HG02870 (cell line): ENCODE results near the gene ZNF582.

ENCODE experiments used
- ATAC-seq: cut with Tn5 transposase; IDR thresholded peaks from one replicate; pipeline ENCODE4 v1.9.1; 2021; ENCODE audit warnings: mild to moderate bottlenecking, moderate library complexity; ENCODE audit not compliant: unreplicated experiment

ZNF582 gene

GRCh38 chr19:56393119-56394012 lies at the start of gene ZNF582:
Gene ZNF582, minus strand, starts transcription at chr19:56393534. Its CDS starts 1,782 bp downstream, at chr19:56391752.
- ATAC-seq, result peak; percentile 92

GRCh38 chr19:56441206-56441792 lies 48.0 kb upstream of the ZNF582 start:
- no peak for ATAC-seq

DNA sequence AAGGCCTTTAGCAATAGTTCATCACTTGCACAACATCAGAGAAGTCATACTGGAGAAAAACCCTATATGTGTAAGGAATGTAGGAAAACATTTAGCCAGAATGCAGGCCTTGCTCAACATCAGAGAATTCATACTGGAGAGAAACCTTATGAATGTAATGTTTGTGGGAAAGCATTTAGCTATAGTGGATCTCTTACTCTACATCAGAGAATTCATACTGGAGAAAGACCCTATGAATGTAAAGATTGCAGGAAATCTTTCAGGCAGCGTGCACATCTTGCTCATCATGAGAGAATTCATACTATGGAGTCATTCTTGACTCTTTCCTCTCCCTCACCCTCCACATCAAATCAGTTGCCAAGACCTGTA lies 30.6 kb upstream of the ZNF582 start:
- ATAC-seq, result no peak

- ATAC-seq, result no peak
Measured at GRCh38 chr19:56423276-56423984, 30.1 kb upstream of the ZNF582 start.

- no peak for ATAC-seq
Measured at GRCh38 chr19:56405062-56405461, 11.7 kb upstream of the ZNF582 start.

GRCh38 chr19:56404705-56405056 lies 11.3 kb upstream of the ZNF582 start:
- no peak for ATAC-seq

DNA sequence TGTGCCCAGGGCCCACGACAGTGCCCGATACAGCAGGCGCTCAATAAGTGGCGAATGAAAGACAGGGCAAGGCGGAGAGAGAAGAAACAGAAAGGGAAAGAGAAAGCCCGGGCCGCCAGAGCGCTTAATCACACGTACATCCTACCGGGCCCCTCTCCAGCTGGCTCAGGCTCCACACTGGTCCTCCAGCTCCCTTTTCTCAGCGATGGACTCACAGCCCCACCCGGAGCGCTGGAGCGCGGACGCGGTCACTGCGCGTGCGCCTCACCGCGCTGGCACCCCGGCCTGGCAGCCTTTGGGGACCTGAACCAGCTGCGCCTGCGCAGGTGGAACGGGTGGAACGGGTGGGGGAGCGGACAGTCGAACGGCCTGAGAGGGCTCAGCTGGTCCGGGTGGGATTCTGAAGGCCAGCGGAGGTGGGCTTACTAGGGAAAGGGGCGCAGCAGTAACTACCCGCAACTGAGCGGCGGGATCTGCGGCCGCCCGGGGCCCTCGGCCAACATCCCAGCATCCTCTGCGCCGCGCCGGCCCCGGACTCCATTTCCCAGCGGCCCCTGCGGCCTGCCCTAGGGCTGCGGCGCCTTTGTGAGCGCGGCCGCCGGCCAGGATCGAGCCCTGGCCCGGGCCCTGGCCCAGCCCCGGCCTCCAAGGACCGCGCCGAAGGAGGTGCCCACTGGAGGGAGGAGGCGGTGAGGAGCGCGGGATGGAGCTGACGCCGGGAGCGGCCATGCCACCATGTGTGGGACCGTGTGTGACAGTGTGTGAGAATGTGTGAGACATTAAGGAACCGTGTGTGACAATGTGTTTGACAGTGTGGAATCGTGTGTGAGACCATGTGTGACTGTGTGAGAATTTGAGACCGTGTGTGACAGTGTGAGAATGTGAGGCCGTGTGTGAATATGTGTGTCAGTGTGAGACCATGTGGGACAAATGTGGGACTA lies 10.7 kb upstream of the ZNF582 start, which contains the start of gene ZNF583:
ZNF583 (plus strand) TSS at position 569 of the 941 bp plus-strand sequence. CDS start 2,783 bp downstream, outside the sequence.
- ATAC-seq, result peak; percentile 79

GRCh38 chr19:56403261-56403660 lies 9.9 kb upstream of the ZNF582 start:
- ATAC-seq, result peak; percentile 12

- no peak for ATAC-seq
Measured at GRCh38 chr19:56400485-56400884, 7.2 kb upstream of the ZNF582 start.

- no peak for ATAC-seq
Measured at GRCh38 chr19:56398809-56399208, 5.5 kb upstream of the ZNF582 start.

DNA sequence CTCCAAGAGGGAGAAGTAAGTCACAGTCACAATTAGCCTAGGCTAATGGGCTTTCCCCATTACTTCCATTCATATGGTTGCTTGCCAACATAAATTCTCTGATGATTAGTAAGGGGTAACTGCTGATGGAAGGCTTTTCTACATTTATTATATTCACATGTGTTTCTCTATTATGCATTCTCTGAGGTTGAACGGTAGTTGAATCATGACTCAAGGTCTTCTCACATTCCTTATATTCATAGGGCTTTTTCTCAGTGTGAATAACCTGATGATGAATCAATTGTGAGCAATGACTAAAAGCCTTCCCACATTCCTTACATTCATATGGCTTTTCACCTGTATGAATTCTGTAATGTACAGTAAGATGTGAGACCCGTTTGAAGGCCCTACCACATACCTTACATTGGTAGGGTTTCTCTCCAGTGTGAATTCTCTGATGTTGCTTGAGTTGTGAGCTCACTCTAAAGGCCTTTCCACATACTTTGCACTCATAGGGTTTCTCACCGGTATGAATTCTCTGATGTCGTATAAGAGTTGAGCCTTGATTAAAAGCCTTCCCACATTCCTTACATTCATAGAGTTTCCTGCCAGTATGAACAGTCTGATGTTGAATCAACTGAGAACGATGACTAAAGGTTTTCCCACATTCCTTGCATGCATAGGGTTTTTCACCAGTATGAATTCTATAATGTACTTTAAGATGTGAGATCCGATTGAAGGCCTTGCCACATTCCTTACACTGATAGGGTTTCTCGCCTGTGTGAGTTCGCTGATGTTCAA lies 9.3 kb downstream of the ZNF582 start:
- ATAC-seq, result no peak

- ATAC-seq, result no peak
Measured at GRCh38 chr19:56377105-56377924, 16.0 kb downstream of the ZNF582 start.

DNA sequence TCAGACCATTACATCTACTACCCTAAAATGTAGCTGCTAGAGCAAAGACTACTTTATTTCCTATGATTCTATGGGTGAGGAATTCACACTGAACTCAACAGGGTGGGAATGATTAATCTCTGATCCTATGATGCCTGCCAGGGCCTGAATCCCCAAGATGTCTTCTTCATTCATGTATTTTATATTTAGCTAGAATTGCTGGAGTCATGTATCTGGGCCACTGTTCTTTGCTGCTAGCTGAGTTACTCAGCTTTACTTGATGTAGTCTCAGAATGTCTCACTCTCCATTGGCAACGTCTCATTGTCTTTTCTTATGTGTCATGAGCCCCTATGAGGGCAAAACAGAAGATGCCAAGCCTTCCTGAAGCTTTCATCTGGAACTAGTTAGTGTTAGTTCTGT lies 21.1 kb downstream of the ZNF582 start:
- ATAC-seq, result no peak

DNA sequence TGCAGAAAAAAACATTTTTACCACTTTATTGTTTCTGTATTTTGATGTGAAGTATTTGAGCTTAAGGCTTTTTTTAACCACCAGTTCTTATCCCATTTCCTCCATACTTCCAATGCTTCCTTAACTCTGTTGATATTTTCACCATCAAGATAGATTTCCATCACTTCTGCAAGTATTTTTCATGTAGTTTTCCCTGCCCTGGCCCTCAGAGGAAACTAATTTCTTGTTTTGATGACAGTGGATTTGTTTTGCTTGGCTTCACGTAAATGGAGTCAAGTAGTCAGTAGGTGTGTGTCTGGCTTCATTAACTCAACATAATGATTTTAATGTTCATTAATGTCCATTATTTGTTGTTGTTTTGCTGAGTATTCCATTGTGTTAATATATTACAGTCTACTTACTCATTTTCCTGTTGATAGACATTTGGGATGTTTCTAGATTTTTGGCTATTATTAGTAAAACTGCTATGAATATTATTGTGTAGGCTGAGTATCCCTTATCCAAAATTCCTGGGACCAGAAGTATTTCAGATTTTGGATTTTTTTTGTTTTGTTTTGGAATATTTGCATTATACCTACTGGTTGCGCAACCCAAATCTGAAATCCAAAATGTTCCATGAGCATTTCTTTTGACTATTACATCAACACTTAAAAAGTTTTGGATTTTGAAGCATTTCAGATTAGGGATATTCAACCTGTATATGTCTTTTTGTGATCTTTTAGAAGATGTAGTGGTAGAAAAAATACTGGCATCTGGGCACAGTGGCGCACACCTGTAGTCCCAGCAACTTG lies 23.3 kb downstream of the ZNF582 start:
- no peak for ATAC-seq

- peak; percentile 72 for ATAC-seq
Measured at GRCh38 chr19:56367829-56368711, 25.3 kb downstream of the ZNF582 start.

GRCh38 chr19:56360841-56361240 lies 32.5 kb downstream of the ZNF582 start:
- ATAC-seq, result no peak

DNA sequence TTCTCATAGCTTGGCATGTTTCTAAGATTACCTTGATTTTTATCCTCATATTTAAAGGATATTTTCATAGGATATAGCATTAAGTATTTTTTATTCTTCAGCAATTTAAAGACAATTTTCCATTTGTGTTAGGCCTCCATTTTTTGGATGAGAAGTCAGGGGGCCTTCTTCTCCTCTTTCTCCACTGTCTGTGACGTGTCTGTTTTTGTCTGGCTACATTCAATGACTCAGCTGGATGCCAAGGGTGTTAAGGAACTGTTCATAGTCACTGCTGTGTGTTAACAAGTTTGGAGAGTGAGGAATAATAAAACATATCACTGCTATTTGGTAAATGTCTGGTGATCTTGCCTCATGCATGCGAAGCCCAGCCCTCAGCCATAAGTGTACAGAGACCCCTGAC lies 36.4 kb downstream of the ZNF582 start:
- no peak for ATAC-seq
